HG03025 (cell line): ENCODE results near the gene UBE2I.
"Not testable (repeated sequence)": the region's sequence is repeated elsewhere in the genome, so short reads cannot be mapped to it uniquely, and the experiment has no call there.

Experiments used
- ATAC-seq: cut with Tn5 transposase; IDR thresholded peaks from one replicate; pipeline ENCODE4 v1.9.1; 2021; ENCODE audit warnings: mild to moderate bottlenecking, moderate library complexity; ENCODE audit not compliant: unreplicated experiment, low FRiP score

The UBE2I gene

GRCh38 chr16:1292208-1292607 is 17.2 kb upstream of the UBE2I start:
- not testable (repeated sequence) for ATAC-seq

GRCh38 chr16:1292808-1293207 is 16.6 kb upstream of the UBE2I start:
- ATAC-seq, result not testable (repeated sequence)

GRCh38 chr16:1293921-1294656 is 15.3 kb upstream of the UBE2I start:
- ATAC-seq, result no peak

- ATAC-seq, result no peak
Observed at GRCh38 chr16:1295465-1295864, 14.0 kb upstream of the UBE2I start.

- ATAC-seq, result not testable (repeated sequence)
Observed at GRCh38 chr16:1296688-1297017, 12.8 kb upstream of the UBE2I start.

GRCh38 chr16:1297018-1297696 is 12.3 kb upstream of the UBE2I start:
- no peak for ATAC-seq

- ATAC-seq, result no peak
Observed at GRCh38 chr16:1298406-1298805, 11.0 kb upstream of the UBE2I start.

- ATAC-seq, result no peak
Observed at GRCh38 chr16:1299012-1299867, 10.2 kb upstream of the UBE2I start.

- no peak for ATAC-seq
Observed at GRCh38 chr16:1299868-1300203, 9.6 kb upstream of the UBE2I start.

GRCh38 chr16:1300664-1301476 is 8.6 kb upstream of the UBE2I start:
- no peak for ATAC-seq

- ATAC-seq, result no peak
Observed at GRCh38 chr16:1301562-1301961, 7.9 kb upstream of the UBE2I start.

GRCh38 chr16:1305823-1306222 is 3.6 kb upstream of the UBE2I start:
- no peak for ATAC-seq

GRCh38 chr16:1306334-1306733 is 3.1 kb upstream of the UBE2I start:
- ATAC-seq, result no peak

GRCh38 chr16:1308036-1308976 is 1.1 kb upstream of the UBE2I start:
- ATAC-seq, result peak; percentile 9

GRCh38 chr16:1309888-1310831 is 724 bp downstream of the UBE2I start:
- ATAC-seq, result peak; percentile 8

- ATAC-seq, result no peak
Observed at GRCh38 chr16:1310832-1311200, 1.4 kb downstream of the UBE2I start.

- ATAC-seq, result no peak
Observed at GRCh38 chr16:1311212-1311737, 1.8 kb downstream of the UBE2I start.

- ATAC-seq, result no peak
Observed at GRCh38 chr16:1311738-1312466, 2.5 kb downstream of the UBE2I start.
